Mucosa of stomach (tissue), 1 donor: ENCODE data around the gene SLC7A14.
"Not testable (repeated sequence)": the region's sequence is repeated elsewhere in the genome, so short reads cannot be mapped to it uniquely, and the experiment has no call there.

ENCODE experiments used
- H3K27me3 ChIP-seq: one replicate; pipeline ENCODE4 v1.7.0; 2013; ENCODE audit warnings: mild to moderate bottlenecking, low read length; ENCODE audit not compliant: control insufficient read depth, insufficient read depth
- H3K36me3 ChIP-seq: one replicate; pipeline ENCODE4 v1.7.0; 2013; ENCODE audit warnings: low read length; ENCODE audit not compliant: control insufficient read depth, insufficient read depth
- H3K4me1 ChIP-seq: one replicate; pipeline ENCODE4 v1.7.0; 2013; ENCODE audit warnings: mild to moderate bottlenecking, low read length; ENCODE audit not compliant: control insufficient read depth, insufficient read depth
- H3K4me3 ChIP-seq: one replicate; pipeline ENCODE4 v1.7.0; 2013; ENCODE audit warnings: low read length
- H3K9ac ChIP-seq: one replicate; pipeline ENCODE4 v1.7.0; 2013; ENCODE audit warnings: mild to moderate bottlenecking, low read length, moderate library complexity
- H3K9me3 ChIP-seq: one replicate; pipeline ENCODE4 v1.7.0; 2013; ENCODE audit warnings: mild to moderate bottlenecking, low read length, moderate library complexity; ENCODE audit not compliant: control insufficient read depth
- donor health status: Pancreatic carcinoma.

The SLC7A14 gene

DNA sequence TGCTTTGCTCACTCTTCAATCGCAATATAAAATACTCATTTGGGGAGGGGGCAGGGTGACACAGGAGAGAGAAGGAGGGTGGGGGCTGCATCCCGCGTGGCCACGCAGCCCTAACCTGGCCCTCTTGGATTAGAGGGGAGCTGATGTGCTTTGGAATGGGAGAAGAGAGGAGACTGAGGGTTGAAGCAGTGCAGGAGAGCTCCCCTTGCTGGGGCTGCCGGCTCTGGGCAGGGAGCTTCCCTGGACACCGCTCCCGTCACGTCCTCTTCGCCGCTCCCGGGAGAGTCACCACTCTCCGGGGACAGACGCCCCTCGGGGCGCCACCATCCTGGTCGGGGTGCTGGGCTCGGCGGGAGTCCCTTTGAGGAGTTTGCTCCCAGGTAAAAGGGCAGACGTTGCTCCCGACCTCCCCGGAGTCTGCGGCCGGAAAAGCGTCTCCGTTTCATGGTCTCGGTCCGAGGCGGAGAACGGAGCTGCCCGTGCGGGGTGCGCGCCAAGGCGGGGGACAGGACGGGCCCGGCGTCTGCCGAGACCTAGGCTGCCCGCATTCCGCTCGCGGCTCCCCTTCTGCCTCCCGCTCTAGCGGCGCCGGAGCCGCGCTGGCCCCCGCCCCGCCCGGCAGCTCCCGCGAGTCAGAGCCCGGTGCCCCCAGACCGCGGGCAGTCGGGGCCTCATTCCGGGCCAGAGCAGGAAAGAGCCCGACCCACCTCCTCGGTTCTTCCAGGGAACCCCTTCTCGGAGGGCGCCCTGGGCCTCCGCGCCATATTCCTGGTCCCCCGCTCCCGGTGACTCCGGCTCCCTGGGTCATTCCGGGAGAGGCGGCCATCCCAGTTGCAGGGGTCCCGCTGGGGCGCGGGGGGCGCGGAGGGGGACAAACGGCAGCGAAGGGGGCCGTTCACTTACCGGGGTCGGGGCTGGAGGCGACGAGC, 603 bp downstream of the SLC7A14 start:
- peaks cover 35% of the 10 kb centered on the region for H3K27me3 ChIP-seq
- no peaks in the 10 kb centered on the region for H3K4me1 ChIP-seq
- H3K9ac ChIP-seq: no peak overlapping the region
- no peaks in the 10 kb centered on the region for H3K9me3 ChIP-seq
- H3K36me3 ChIP-seq: no peaks in the 10 kb centered on the region
- no peak overlapping the region for H3K4me3 ChIP-seq

DNA sequence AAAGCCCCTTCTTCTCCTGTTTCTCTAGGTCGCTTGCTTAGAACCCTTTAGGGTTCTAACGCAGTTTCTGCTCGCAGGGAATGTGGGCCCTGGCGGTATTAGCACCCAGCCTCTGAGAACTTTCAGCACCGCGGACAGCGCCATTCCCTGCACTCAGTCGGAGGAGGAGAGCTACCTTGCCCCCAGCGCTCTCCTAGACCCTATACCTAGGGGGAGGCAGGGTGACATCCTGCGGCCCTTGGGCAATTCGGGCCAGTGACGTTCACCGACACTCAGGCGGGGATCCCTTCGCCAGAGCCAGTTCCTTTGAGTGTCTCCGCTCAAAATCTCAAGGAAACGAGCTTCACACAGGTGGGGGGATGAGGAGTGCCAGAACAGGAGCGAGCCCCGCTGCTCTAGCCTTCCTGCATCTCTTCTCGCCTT, 1.3 kb downstream of the SLC7A14 start:
- peaks cover 35% of the 10 kb centered on the region for H3K27me3 ChIP-seq
- no peak overlapping the region for H3K4me3 ChIP-seq
- H3K36me3 ChIP-seq: no peaks in the 10 kb centered on the region
- H3K9ac ChIP-seq: no peak overlapping the region
- no peaks in the 10 kb centered on the region for H3K4me1 ChIP-seq
- H3K9me3 ChIP-seq: no peaks in the 10 kb centered on the region

DNA sequence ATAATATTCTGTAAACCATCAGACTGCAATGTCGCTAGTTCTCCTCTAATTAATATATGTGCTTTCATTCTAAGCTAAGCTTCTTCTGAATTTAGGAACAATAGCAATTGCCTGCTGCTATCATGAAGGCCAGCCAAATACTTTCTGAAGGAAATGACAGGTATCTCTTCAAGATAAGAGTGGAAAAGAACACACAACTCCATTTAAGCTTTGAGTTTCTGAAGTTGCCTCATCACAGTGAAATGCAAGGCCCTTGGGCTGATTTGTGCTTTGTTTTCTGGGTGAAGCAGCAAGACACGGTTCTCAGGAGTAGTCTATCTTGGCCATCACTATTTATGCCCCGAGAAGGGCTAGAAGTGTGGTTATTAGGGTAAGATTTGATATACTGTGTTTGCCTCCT, 6.2 kb downstream of the SLC7A14 start:
- no peaks in the 10 kb centered on the region for H3K36me3 ChIP-seq
- H3K9me3 ChIP-seq: no peaks in the 10 kb centered on the region
- no peak overlapping the region for H3K4me3 ChIP-seq
- no peaks in the 10 kb centered on the region for H3K4me1 ChIP-seq
- no peak overlapping the region for H3K9ac ChIP-seq
- H3K27me3 ChIP-seq: peaks cover 7% of the 10 kb centered on the region

DNA sequence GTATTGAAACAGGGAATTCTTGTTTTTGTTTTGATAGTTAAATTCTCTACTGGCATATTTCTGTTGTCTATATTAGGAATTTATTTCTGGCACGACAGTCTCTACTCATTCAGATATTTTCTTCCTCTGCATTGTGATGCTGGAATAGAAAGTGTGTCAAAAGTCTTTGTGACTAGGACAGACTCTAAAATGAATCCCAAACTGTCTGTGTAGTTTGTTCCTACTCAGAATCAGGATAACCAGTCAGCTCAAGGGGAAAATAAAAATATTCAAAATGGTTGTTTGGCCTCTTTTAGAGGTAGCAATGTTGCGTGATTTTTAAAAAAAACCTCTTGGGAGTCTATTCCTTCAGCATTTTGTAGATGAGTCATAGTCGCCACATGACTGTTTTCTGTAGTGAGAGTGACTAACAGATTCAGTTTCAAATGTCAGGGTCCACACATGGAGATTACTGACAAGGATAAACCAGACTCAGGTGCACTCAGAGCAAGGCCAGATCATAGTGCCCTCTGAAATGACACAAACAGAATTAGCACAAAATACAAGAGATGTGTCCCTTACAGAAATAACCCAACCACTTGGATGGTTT, 13.1 kb downstream of the SLC7A14 start:
- Histone ChIP-seq H3K9ac (no peak overlapping the region), H3K9me3 (no peaks in the 10 kb centered on the region), H3K4me3 (no peak overlapping the region), H3K27me3 (no peaks in the 10 kb centered on the region), H3K36me3 (no peaks in the 10 kb centered on the region), H3K4me1 (no peaks in the 10 kb centered on the region)

DNA sequence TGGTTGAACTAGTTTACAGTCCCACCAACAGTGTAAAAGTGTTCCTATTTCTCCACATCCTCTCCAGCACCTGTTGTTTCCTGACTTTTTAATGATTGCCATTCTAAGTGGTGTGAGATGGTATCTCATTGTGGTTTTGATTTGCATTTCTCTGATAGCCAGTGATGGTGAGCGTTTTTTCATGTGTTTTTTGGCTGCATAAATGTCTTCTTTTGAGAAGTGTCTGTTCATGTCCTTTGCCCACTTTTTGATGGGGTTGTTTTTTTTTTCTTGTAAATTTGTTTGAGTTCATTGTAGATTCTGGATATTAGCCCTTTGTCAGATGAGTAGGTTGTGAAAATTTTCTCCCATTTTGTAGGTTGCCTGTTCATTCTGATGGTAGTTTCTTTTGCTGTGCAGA, 18.3 kb downstream of the SLC7A14 start:
- H3K9me3 ChIP-seq, H3K27me3 ChIP-seq, H3K9ac ChIP-seq, H3K4me1 ChIP-seq, H3K36me3 ChIP-seq, H3K4me3 ChIP-seq: not testable (repeated sequence)

DNA sequence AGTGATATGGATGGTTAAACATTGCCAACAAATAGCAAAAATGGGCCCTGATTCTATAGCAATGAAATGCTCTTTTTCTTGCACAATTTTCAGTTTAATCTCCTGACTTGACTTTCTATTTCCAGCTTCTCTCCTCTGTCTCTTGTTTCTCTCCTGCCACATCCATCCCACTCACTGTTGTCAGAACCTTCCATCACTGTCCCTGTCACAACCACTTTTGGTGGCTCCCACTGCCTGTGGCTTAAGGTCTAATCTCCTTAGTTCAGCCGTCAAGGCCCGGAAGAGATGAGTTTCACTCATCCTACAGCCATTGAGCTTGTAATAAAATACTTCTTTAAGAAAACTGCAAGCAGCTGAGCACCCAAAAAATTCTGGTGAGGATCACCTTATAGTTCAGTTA, 19.5 kb downstream of the SLC7A14 start:
- Histone ChIP-seq H3K4me1 (no peaks in the 10 kb centered on the region), H3K36me3 (no peaks in the 10 kb centered on the region), H3K27me3 (no peaks in the 10 kb centered on the region), H3K4me3 (no peak overlapping the region), H3K9me3 (no peaks in the 10 kb centered on the region), H3K9ac (no peak overlapping the region)

DNA sequence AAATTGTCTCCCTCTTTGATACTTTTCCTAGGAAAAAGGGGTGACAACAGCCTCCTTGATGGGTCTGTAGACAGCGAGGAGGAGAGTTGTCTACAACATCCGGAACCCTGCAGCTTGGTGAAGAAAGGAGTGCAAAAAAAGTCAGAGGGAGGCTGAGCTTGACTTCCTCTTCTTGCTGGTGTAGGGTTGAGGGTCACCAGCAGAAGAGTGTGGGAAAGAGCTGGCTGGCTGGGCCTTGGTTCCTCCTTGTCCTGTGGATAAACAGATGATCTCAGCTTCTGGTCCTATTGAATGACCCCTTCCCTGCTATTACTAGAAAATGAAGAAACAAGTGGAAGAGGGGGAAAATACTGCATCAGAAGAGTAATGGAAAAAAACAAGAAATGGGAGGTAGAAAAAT, 20.4 kb downstream of the SLC7A14 start:
- H3K9me3 ChIP-seq: no peaks in the 10 kb centered on the region
- H3K4me3 ChIP-seq: no peak overlapping the region
- H3K27me3 ChIP-seq: no peaks in the 10 kb centered on the region
- no peaks in the 10 kb centered on the region for H3K36me3 ChIP-seq
- H3K9ac ChIP-seq: no peak overlapping the region
- H3K4me1 ChIP-seq: no peaks in the 10 kb centered on the region

DNA sequence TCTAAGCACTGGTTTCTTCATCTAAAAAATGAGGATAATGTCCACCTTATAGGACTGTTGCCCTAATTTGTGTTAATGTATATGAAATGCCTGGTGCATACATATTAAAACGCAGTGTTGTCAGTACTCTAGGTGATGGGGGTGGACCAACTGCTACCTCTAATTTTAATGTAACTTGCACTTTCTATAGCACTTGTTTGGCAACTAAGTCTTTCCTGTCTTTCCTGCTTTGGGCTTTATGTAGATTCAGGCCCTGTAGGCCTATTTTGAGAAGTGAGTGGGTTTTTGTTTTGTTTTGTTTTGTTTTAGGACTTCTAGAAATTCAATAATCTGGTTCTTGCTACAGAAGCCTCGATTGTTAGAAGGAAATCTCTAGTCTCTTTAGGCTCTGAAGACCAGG, 21.2 kb downstream of the SLC7A14 start:
- Histone ChIP-seq H3K9me3 (no peaks in the 10 kb centered on the region), H3K4me3 (no peak overlapping the region), H3K36me3 (no peaks in the 10 kb centered on the region), H3K4me1 (no peaks in the 10 kb centered on the region), H3K27me3 (no peaks in the 10 kb centered on the region), H3K9ac (no peak overlapping the region)

DNA sequence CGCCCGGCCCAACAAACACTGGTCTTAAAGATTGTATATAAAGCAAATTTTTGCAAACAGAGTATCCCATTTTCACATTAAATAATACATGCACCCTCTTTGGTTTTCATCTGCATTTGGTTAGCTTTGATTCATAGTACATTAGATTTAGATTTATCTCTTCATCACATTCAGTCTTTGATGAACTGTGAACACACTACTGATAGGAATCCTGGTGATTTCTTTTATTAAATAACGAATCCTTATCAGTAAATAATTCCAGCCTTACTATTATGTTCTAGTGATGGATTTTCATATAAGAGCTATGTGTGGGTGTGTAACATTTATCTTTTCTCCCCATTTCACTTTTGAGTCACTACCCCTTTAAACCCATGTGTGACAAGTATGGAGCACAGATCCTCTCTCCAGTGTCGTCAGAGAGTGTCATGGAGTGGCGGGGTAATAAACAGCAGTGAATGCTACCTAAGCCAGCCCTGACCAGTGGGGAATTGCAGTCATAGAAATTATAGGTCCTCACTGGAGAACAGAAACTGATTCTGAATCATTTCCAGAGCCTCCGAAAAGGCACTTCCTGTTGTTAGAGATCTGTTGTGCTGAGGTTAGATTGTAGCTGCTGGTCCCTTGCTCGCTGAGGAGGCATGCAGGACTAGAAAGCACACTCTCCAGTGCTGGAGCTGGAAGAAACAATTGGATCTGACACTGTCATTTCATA, 22.0 kb downstream of the SLC7A14 start:
- no peaks in the 10 kb centered on the region for H3K9me3 ChIP-seq
- no peak overlapping the region for H3K9ac ChIP-seq
- no peaks in the 10 kb centered on the region for H3K4me1 ChIP-seq
- H3K4me3 ChIP-seq: no peak overlapping the region
- H3K27me3 ChIP-seq: no peaks in the 10 kb centered on the region
- H3K36me3 ChIP-seq: no peaks in the 10 kb centered on the region

DNA sequence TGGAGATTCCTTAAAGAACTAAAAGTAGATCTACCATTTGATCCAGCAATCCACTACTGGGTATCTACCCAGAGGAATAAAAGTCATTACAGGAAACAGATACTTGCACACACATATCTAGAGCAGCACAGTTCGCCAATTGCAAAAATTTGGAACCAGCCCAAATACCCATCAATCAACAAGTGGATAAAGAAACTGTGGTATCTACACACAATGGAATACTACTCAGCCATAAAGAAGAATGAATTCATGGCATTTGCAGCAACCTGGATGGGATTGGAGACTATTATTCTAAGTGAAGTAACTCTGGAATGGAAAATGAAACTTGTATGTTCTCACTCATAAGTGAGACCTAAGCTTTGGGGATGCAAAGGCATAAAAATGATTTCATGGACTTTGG, 23.8 kb downstream of the SLC7A14 start:
- Histone ChIP-seq H3K27me3 (no peaks in the 10 kb centered on the region), H3K4me1 (no peaks in the 10 kb centered on the region), H3K9me3 (no peaks in the 10 kb centered on the region), H3K36me3 (no peaks in the 10 kb centered on the region), H3K9ac (no peak overlapping the region), H3K4me3 (no peak overlapping the region)

DNA sequence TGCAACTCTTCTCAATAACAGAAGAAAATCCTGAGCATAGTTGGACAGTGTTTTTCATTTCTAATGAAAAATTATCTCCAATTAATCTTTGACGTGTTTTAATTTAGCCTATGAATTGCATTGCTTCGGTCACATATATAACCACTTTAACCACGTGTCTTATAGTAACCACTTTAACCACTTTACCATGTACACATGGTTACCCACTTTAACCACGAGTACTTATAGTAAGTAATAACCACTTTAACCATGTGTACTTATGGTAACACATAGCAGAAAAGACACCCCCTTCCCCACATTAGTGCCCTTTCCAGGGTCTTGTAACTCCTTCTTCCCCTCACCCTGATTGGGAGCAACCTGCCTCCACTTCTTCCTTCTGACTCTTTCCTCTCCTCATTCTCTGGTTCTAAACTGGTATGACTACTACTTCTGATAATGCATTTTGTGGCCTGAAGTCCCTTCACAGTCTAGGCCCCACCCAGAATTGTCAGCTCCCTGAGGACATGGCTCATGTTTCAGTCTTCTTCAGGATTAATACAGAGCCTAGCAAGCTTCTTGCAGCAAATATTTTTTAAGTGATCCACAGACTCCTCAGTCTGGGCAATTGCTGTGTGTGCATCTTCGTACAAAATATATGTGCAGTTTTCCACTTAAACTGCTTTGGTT, 25.0 kb downstream of the SLC7A14 start:
- H3K9me3 ChIP-seq: no peaks in the 10 kb centered on the region
- no peak overlapping the region for H3K9ac ChIP-seq
- no peaks in the 10 kb centered on the region for H3K27me3 ChIP-seq
- no peaks in the 10 kb centered on the region for H3K36me3 ChIP-seq
- H3K4me3 ChIP-seq: no peak overlapping the region
- no peaks in the 10 kb centered on the region for H3K4me1 ChIP-seq

DNA sequence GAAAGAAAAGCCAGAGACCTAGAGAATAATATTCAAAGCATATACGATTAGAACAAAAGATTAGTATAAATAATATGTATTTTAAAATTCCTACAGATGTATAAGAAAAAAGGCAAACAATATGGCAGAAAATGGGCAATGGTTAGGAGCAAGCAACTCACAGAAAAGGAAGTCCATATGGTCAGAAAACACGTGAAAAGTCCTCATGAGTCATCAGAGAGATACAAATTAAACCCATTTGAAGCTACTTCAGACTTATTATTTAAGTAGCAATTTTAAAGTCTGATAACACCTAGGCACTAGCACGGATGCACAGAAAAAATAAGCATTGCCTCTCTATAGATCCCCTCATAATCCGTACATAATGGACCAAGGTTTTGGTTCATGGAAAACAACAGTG, 25.6 kb downstream of the SLC7A14 start:
- Histone ChIP-seq H3K36me3 (no peaks in the 10 kb centered on the region), H3K27me3 (no peaks in the 10 kb centered on the region), H3K4me1 (no peaks in the 10 kb centered on the region), H3K4me3 (no peak overlapping the region), H3K9ac (no peak overlapping the region), H3K9me3 (no peaks in the 10 kb centered on the region)
